Renal pelvis (tissue), 4 donors: ENCODE results near the gene NDUFA12. TPM values are rescaled to one million over a fixed set of nuclear protein-coding genes. Genes with fewer than 3 reads are reported as not detected.

Source experiments
- DNase-seq: peaks from one replicate; pipeline ENCODE4 v3.0.0-alpha.2; 2013
- polyA plus RNA-seq, 3 donors: library from polyadenylated mRNA; unstranded; fragments of 120-200 nt; gene quantifications; one replicate each; pipeline ENCODE4 v1.2.1, GENCODE V29; 2013; ENCODE audit not compliant: insufficient read length in 3 of 3

Gene NDUFA12
- polyA plus RNA-seq, 3 donors = 94.9 to 117 (median 103) TPM

- no peak for DNase-seq
Observed at GRCh38 chr12:94952325-94952724, 51.2 kb downstream of the NDUFA12 start.

GRCh38 chr12:94951071-94951934, 52.2 kb downstream of the NDUFA12 start:
- no peak for DNase-seq

- no peak for DNase-seq
Observed at GRCh38 chr12:94948232-94948810, 55.2 kb downstream of the NDUFA12 start.

GRCh38 chr12:94942663-94943062, 60.8 kb downstream of the NDUFA12 start:
- no peak for DNase-seq

GRCh38 chr12:94941440-94941862, 62.0 kb downstream of the NDUFA12 start:
- no peak for DNase-seq

- DNase-seq = no peak
Observed at GRCh38 chr12:94940771-94941170, 62.7 kb downstream of the NDUFA12 start.

GRCh38 chr12:94938583-94938982, 64.9 kb downstream of the NDUFA12 start:
- no peak for DNase-seq

GRCh38 chr12:94930772-94931171, 72.7 kb downstream of the NDUFA12 start:
- DNase-seq = no peak

- no peak for DNase-seq
Observed at GRCh38 chr12:94930216-94930654, 73.3 kb downstream of the NDUFA12 start.

GRCh38 chr12:94929780-94930179, 73.7 kb downstream of the NDUFA12 start:
- no peak for DNase-seq

GRCh38 chr12:94925729-94926128, 77.8 kb downstream of the NDUFA12 start:
- no peak for DNase-seq

- no peak for DNase-seq
Observed at GRCh38 chr12:94925206-94925605, 78.3 kb downstream of the NDUFA12 start.

- DNase-seq = no peak
Observed at GRCh38 chr12:94922561-94922960, 80.9 kb downstream of the NDUFA12 start.

Other genes with a start within 250 kb of the NDUFA12 start
- gene NR2C1, start 69.9 kb upstream of the NDUFA12 start, polyA plus RNA-seq = 10 to 100 TPM; 62.1 to 80.6 (median 76.5) TPM
- 10 to 100 TPM in 2 of 3 donors, 1 to 10 TPM in 1; 9.3 to 13.7 (median 12.7) TPM for gene FGD6, start 213.8 kb upstream of the NDUFA12 start, polyA plus RNA-seq
- 10 to 100 TPM; 65.9 to 79.3 (median 74.6) TPM for gene VEZT, start 214.1 kb upstream of the NDUFA12 start, polyA plus RNA-seq